AG20443 (cell line): ENCODE measurements around the gene CRABP1.

ENCODE experiments used
- DNase-seq: peaks from one replicate; pipeline ENCODE4 v3.0.0; 2012; ENCODE audit warnings: low spot score, mixed read lengths

CRABP1 gene

DNA sequence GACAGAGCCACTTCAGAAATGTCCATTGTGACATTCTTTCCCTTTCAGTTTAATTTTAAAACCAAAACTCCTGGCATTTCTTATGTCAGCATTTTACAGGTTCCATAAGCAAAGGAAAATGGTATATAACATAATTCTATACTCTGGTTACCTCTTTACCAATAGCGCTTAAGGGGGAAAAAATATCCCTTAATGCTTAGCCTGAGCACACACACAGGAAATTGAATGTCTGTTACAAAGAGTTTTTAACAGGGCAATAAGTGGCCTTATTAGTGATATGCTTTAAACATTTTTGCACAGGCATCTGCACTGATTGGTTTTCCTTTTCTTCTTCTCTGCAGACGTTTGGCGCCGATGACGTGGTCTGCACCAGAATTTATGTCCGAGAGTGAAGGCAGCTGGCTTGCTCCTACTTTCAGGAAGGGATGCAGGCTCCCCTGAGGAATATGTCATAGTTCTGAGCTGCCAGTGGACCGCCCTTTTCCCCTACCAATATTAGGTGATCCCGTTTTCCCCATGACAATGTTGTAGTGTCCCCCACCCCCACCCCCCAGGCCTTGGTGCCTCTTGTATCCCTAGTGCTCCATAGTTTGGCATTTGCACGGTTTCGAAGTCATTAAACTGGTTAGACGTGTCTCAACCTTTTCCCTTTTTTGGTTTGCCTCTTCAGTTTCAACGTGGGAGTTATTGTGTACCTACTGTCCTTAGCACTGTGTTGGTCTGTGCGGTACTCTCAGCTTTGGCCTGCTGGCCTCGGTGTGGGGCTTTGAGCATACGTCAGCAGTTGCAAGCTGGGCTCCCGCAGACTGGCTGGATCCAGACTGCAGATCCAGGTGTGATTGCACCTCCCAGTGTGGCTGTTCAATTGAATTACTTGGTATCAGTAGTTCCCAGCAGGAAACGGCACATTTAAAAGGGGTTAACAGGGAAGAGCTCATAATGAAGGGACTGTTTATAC, 7.7 kb downstream of the CRABP1 start:
- DNase-seq, result no peak

DNA sequence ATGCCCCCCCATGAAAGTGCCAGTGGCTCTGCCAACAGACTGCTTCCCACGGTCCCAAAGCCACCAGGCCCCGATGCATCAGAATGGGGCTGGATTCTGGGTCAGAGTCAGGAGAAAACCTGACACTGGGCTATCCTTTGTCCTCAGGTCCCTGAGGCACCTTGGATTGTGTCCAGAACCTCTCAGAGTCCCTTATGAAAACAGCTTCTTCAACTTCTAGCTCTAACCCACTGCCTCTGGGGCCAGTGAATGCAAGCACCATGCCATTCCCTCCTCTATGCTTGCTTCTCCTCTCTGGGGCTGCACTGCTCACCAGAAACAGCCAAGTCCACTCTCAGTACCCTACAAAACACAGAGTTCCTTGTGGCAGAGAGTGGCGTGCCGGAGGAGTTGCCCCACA, 9.9 kb downstream of the CRABP1 start:
- no peak for DNase-seq

DNA sequence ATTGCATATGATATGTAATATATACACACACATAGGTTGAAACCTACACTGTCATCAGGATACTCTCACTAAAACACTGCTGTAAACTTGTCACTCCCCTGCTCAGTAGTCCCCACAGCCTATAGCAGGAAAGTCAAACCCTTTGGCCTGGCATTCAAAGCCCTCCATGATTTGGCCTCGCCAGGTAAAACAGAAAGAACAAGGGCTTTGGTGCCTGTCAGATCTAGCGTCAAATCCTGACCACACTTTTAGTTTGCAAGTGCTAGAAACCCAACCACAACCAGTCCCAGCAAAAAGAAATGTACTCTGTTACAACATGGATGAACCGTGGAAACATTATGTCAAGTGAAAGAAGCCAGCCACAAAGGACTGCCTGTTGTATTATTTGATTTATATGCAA, 11.4 kb downstream of the CRABP1 start:
- no peak for DNase-seq

DNA sequence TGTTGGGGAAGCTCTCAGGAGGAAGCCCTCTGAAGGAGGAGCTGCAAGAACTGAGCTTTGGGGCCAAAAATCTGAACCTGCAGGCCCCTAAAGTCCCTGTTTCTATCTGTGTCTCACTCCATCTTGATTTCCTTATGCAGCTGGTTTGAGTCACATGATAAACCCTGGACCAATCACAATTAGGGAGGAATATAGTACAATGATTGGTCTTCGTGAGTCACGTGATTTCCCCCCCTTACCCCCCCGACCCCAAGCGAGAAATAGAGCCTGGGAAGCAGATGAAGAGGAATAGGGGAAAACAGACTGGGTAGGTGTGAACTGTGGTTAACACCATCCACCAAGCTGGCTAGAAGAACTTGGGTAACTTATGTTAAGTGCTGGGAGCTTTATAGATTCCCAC, 12.9 kb downstream of the CRABP1 start:
- DNase-seq, result no peak

DNA sequence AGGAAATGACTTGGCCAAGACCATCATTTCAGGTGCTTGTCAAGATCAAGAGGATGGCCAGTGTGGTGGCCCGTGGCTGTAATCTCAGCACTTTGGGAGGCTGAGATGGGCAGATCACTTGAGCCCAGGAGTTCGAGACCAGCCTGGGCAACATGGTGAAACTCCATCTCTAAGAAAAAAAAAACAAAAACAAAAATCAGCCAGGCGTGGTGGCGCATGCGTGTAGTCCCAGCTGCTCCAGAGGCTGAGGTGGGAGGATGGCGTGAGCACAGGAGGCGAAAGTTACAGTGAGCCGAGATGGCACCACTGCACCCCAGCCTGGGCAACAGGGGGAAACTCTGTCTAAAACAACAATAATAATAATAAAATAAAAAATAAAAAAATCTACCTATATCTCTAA, 15.0 kb downstream of the CRABP1 start:
- DNase-seq, result no peak

DNA sequence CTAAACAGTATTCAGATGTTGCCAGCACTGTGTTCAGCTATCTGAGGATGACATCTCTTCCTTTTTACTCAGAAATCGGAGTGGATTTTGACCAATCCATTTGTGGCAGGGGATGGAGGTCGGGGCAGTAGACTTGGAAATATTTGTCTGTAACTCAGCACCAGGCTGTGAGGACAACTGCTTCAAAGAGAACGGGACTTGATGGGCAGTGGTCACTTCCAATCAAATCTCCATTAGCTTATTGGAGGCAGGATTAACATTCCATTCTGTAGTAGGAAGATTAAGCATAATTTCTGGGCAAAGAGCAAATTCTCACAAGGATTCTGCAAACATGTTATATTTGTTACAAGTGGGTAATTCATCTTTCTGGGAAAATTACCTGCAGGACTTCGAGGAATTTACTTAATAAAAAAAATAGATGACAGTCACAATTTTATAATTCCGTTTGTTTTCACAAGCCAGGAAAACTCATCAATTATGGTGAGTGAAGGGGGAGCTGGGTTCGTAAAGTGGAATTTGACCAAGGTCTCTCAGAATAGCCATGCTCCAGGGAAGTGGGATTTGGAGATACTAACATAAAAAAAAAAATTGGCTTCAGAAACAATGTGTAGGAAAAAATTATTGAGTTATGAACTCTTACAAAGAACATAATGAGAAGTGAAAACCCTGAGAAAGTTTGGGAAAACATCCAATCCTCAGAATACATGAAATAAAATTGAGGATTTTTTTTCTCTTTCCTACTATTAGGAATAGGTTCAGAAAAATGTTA, 18.1 kb downstream of the CRABP1 start:
- DNase-seq, result no peak

DNA sequence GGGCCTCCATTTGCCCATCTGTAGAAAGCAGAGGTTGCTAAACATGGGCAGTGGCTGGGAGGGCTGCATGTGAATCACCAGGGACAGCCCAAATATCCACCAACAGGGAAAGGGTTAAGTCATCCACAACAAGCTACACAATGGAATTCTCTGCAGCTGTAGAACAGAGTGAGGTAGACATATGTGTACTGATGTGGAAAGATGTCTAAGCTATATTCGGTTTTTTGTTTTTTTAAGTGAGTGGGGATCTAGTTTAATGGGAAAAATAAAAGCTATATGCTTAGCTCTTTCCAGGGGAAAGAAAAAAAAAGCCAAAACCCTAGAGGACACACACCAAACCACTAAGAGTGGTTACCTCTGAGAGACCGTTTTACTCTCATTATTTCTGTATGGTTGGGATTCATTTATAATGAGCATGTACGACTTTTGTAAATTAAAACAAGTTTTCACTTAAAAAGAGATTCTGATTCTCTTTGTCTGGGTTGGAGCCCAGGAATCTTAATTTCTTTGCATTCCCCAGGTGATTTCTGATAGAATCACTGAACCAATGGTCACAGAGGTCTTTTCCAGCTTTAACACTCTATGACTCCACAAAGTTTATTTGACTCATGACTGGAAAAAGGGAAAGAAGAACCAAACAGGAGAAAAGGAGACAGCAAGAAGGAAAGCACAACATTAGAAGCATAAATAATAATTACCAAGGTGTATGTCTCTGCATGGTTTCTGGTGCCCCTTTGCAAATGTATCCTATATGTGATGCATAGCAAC, 19.1 kb downstream of the CRABP1 start:
- no peak for DNase-seq

DNA sequence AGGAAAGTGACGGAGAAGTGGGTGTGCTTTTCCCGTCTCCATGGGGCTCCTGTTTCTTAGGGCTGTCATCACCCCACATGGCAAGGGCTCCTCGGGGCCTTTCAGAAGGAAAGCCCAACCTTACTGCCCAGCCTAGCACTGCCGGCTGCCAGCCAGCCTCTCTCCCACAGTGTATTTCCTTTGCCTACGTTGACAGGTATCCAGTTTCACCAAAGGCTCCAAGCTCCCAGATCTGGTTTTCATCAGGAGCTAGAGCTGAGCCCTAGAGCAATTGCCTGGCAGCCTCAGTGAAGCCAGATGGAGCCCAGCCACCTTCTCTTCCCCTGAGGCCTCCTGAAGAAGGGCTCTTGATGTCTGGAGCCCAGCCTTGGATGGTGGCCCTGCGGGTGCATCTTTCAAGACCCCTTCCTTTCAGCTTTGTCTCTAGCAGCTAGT, 20.2 kb downstream of the CRABP1 start:
- DNase-seq, result no peak

DNA sequence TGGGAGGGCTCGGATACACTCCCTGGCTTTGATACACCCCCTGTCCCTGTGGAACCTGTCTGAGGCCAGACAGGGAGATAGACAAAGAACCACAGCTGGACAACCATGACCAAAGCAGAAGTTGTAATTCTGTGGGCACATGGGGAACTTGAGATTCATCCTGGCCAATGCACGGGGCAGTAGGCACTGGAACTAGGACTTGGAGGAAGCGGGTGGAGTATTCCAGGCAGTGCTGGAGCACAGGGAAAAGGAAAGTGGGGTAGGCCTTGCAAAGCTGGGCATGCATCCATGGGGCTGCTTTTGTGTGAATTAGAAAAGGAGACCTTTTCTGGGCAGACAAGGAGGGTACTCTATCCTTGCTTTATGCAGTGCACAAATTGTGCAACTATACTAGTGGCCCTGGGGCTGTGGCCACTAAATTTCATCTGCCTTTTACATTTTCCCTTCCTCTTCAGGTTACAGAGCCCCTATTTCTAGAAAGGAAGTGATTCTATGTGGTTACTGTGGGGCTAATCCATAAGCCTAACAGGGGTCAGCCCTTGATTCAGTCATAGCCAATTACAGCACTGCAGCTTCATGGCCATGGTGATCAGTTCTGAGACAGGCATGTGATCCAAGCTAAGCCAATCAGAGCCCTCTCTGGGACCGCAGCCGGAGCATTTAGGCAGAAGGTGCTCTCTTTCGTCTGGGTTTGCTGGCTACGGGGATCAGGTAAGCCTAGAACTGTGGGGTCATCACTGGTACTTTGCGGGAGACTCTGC, 21.0 kb downstream of the CRABP1 start:
- no peak for DNase-seq

DNA sequence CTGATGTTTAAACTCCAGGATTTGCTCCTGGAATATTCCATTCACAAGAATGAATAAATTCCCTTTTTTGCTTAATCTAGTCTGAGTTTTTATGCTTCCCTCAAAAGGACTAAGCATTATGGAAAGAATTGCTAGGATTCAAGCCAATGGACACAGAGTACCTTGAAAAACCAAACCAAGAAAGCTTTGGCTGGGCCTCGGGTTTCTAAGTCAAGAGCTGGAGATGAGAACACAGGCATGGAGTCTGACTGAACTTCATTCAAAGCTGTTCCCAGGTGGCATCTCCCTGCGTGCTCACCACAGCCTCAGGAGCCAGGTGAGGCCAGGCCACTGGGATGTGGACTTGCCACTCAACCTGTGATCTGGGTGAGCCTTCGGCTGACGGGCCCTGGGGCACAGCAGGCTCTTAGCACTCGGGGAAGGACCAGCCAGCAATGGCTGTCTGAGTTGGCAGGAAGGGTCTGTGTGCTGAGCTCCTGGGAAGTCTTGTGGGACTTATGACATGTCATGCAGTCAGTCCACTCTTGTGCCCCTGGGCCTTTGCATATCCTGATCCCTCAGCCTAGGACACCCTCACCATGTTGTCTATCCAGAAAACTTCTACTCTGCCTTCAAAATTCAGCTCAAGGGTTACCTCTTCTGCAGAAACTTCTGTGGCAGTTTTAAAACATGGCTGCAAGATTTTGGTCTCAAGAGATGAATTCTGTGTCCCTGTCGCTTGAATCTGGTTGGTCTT, 21.8 kb downstream of the CRABP1 start:
- no peak for DNase-seq

DNA sequence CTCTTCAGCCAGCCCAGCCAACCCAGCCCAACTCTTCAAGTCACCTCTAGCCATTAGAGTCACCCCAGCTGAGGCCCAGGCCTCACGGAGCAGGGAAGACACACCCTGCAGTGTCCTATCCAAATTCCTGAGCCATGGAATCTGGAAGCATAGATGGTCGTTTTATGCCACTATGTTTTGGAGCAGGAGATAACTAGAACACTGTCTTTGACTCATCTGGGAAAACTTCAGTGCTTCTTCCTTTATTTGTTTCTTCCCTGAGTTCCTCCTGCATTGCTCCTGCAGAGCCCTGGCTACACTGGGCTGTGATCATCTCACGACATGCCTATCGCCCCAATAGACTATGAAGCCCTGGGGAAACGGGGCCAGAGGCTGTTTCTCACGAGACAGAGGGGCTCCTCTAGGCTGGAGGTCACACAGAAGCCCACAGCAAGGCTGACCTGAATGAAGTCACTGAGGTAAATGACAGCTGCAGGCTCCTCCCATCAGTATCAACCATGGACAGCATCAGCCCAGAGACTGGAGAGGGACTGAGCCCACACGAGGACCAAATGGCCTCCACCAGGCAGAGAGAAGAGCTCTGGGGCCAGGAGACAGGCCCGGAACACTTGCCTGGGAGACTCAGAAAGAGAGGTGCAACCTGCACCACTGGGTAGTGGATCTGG, 22.7 kb downstream of the CRABP1 start:
- peak; percentile 31 for DNase-seq

DNA sequence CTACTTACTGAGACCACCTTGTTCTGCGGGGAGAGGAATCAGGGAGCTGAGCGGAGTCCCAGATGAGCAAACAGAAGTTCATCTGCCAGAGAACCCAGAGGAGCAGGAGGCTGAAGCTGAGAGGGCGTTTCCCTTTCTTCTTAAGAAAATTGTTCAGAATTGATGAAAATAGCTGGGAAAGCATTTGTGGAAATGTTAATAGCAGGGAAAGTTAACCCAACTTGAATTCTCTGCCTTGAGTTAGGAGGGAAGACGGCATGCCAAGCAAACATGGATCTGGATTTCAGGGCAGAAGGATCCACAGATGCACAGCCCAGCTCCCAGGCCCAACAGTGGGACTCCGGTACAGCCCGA, 23.2 kb downstream of the CRABP1 start:
- DNase-seq, result no peak

DNA sequence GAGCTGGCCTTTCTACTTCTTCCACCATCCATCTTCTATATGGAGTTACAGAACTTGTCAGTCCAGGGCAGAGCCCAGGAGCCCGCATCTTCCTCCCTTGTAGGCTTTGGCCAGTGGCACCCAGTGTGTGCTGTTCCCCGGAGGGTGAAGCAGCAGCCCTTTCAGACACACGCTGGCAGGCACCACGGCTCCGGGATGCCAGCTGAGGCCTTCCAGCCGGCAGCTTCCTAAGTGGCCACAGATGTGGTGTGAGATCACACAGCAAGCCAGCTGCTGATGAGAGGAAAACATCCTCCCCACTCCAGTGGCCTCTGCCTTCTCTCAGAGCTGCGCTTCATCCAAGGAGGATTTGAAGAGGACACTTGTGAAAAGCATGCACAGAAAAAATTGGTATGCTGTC, 24.1 kb downstream of the CRABP1 start:
- DNase-seq, result peak; percentile 80

DNA sequence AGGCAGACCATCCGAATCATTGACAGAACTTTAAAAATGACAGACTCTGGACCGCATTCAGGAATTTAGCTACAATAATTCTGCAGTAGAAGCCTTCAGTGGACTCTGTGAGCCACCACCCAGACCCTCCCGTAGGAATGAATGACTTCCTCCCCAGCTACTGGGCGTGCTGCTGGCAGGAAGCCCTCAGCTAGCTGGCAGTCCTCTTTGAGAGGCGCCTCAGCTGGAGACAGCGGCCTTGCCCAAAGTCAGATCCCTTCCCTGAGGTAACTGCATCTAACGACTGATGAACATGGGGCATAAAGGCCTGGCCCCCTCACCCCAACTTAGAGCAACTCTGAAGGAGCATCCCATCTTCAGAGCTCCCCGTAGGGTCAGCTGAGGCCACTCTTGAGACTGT, 25.8 kb downstream of the CRABP1 start:
- DNase-seq, result peak; percentile 56

DNA sequence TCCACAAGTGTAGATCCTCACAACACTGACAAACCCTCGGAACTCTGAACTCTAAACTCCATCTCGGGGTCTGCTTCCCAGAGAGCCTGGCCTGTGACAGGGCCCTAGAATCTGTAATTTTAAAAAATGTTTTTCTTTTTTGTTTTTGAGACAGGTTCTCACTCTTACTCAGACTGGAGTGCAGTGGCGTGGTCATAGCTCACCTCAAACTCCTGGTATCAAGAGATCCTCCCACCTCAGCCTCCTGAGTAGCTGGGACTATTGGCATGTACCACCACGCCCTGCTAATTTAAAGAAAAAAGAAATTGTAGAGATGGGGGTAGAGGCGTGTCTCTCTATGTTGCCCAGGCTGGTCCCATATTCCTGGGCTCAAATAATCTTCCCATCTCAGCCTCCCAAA, 26.2 kb downstream of the CRABP1 start:
- DNase-seq, result no peak

DNA sequence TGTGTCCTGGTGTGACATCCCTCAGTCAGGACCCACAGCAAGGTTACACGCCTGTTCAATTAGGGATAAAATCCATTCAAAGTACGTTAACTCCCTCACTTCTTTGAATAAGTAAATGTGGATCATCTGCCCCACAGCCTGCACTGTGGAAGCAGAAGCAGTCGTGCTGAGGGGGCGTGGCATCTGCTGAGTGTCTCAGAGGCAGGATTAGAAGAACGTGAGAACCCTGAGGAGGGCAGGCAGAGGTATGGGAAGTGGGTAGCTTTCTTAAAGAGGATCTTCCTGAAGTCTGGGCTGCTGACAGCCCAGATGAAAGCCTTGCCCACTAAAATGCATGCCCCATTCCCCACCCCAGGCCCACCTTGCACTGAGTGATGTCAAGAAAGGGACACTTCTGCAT, 28.5 kb downstream of the CRABP1 start:
- peak; percentile 38 for DNase-seq

DNA sequence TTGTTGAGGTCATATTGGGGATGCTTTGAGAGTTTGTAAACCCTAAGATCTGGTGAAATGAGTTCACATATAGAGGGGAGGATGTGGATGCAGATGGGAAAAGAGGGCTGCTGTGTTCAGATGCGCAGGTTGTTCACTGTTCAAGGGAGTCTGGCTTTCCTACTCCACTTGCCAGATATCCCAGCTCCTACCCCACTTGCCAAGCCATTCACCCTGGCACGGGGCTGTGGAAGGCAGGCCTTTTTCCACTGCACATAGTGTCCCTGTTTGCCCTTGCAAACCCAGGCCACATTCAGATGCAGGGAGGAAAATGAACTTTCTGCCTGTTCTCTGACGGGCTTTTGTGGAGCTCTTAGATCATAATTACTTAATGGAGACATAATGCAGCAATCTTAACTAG, 29.0 kb downstream of the CRABP1 start:
- DNase-seq, result no peak

DNA sequence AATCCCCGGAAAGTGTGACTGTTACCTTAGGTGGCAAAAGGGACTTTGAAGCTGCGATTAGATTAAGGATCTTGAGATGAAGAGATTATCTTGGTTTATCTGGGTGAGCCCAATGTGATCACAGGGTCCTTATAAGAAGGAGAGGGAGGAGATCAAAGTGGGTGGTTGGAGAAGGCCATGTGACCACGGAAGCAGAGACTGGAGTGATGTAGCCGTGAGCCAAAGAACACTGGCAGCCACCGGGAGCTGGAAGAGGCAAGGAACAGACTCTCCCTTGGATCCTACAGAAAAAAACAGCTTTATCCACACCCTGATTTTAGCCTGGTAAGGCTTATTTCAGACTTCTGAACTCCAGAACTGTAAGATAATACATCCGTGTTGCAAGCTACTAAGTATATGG, 29.9 kb downstream of the CRABP1 start:
- no peak for DNase-seq

DNA sequence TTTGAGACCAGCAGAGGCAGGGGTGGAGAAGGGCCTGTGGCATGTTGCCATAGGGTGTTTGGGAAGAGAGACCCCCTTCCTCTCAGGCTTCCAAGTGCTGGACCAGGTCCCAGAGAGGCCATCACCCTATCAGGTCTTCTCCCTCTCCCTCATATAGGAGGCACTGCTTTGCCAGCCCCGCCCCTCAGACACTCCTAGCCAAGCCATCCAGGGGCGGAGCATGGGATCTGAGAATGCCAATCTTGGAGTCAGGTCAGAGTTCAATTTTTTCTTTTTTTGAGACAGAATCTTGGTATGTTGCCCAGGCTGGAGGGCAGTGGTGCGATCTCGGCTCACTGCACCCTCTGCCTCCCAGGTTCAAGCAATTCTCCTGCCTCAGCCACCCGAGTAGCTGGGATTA, 32.7 kb downstream of the CRABP1 start:
- DNase-seq, result no peak
